NCI-H2029 (cell line): ENCODE data around the gene RUFY2.
"Not testable (repeated sequence)": the region's sequence is repeated elsewhere in the genome, so short reads cannot be mapped to it uniquely, and the experiment has no call there.

Experiments used
- DNase-seq: peaks from one replicate; lab custom pipeline; 2025; lab: John Stamatoyannopoulos, UW

RUFY2 gene

GRCh38 chr10:68327889-68328786, 78.9 kb downstream of the RUFY2 start:
- peak; percentile 47 for DNase-seq

DNA sequence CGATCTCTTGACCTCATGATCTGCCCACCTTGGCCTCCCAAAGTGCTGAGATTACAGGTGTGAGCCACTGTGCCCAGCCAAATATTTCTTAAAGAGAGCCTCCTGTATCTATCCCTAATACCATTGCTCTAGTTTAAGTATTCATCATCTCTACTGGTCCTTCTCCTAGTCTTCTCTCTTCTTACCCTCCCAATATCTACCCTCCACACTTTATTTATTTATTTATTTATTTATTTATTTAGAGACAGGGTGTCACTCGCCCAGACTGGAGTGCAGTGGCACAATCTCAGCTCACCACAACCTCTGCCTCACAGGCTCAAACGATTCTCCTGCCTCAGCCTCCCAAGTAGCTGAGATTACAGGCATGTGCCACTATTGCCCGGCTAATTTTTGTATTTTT, 82.7 kb downstream of the RUFY2 start:
- not testable (repeated sequence) for DNase-seq

- DNase-seq, result no peak
Observed at GRCh38 chr10:68318331-68319059, 88.6 kb downstream of the RUFY2 start.

DNA sequence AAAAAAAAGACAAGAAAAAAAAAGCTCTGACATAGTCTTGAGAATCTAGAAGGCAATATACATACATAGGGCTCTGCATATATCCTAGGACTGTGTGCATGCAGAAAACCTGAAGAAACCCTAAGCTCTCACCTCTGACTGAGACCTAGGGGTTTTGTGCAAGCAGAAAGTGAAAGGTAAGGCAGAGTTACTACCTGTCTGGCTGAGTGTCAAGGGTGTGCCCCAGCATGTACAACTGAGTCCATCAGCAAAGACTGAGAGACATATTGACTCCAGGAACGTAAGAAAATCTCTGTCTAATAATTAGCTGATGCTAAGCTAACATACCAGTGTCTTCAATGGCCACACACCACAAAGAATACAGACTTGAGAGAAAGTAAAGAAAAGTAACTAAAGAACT, 91.5 kb downstream of the RUFY2 start:
- DNase-seq, result no peak

- not testable (repeated sequence) for DNase-seq
Observed at GRCh38 chr10:68314930-68315329, 92.1 kb downstream of the RUFY2 start.

DNA sequence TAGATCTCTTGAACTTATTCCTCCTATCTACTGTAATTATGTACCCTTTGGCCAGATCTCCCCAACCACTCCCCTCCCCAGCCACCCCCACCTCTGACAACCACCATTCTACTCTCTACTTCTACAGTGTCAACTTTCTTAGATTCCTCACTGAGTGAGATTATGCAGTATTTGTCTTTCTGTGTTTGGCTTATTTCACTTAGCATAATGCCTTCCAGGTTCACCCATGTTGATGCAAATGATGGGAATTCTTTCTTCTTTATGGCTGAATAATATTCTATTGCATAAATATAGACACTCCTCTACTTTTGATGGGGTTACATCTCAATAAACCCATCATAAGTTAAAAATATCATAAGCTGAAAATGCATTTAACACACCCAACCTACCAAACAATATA, 96.5 kb downstream of the RUFY2 start:
- DNase-seq, result no peak

DNA sequence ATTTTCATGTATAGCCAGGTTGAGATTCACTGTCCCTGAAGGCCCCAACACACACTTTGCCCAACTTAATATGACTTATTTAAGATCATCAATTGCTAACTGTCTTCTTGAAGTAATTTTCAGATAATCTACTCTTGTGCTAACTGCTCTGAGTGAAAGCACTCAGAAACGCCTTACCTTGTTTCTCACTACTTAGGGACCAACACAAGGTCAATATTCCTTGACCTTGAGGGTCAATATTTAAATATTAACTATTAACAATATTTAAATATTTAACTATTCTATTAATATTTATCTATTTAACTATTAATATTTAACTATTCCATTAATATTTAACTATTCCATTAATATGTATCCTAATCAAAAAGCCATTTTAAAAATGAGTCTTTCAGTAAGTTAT, 101.2 kb downstream of the RUFY2 start:
- DNase-seq, result no peak

GRCh38 chr10:68303849-68304412, 103.1 kb downstream of the RUFY2 start:
- no peak for DNase-seq

- DNase-seq, result no peak
Observed at GRCh38 chr10:68302871-68303270, 104.2 kb downstream of the RUFY2 start.

DNA sequence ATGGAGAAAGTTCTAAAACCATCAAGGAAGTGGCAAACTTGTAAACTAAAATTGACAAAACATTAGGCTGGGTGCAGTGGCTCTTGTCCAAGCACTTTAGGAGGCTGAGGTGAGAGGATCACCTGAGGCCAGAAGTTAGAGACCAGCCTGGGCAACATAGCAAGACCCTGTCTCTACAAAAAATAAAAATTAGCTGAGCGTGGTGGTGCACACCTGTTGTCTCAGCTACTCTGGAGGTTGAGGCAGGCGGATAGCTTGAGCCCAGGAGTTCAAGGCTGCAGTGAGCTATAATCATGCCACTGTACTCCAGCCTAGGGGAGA, 104.6 kb downstream of the RUFY2 start:
- no peak for DNase-seq

DNA sequence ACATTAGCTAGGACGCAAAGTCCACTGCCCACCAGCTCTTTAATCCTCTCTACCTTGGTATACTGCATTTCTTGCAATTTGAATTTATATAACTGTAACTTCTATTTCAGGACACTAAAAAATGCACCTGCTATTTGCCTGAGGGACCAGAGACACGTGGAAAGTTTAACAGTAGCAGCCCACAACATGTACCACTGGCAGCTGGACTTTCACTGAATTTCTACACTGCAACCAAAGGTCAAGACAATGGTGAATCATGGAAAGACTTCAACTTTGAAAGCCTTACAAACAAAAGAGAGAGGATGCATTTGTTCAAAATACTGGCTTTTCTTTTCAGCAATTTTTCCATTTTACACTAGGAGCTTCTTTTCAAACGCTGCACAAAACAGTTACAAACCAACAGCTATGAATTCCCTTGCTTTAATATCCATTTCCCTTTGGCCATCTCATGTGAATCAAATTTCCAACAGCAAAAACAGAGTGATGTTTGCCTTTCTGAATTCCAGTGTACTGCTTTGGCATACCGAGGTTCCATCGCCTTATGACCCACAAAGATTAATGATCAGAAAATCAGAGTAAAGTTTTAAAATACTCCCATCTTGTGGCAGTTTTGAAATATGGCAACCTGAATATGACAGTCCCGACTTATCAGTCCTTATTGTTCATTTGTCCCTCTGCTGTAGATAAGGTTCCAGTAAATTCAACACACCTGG, 105.1 kb downstream of the RUFY2 start:
- DNase-seq, result no peak

DNA sequence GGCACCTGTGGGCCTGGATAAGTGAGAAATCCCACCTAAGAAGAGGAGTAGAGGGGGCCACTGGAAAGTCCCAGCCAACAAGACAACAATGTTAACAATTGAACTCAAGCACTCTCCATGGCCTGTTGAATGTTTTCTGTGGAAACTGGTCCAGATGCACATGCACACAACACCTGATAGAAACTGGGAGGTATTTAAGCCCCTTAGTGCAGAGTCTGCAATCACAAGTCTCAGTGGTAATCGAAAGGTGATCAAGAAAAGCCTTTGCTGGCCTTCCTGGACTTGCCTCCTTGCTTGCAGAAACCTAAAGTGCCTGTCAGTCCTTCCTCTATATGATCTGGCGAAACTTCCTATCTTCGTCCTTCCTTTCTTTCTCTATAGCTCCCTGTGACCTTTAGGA, 105.8 kb downstream of the RUFY2 start:
- DNase-seq, result no peak

DNA sequence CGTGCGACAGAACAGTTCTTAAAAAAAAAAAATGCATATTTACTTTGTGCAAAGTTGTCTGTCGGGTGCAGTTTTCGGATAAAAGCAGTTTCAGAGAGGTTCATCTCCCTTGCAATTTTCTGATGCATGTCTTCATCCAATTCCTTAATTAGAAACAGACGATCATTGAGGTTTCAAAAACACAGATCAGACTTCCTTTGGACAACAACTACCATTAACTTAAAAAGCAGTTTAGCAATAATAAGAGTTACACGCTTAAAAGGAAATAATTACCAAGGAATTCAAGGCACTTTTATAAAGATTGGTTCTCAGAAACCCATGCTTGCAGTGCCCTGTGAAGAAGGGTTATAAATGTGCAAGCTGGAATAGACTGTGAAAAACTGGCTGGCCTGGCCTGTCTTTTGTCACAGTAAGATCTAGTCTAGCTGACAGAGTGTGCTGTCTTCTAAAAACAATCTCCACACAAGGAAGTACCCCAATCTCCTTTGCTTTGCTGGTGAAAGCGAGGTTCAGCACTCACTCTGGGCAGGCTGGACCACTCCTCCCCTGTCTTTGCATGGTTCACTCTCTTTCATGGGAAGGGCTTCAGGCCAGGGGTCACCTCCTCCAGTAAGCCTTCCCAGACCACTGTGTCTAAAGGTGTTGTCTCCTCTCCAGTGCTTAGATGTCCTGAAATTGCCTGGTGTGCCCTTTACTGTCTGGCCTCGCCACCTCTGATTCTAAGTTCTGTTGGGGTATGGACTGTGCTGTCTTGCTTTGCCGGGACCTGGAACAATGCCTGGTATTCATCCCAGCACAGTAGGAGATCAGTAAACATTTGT, 110.0 kb downstream of the RUFY2 start:
- no peak for DNase-seq
